ENCODE results near the gene GSTCD.

The GSTCD gene

DNA sequence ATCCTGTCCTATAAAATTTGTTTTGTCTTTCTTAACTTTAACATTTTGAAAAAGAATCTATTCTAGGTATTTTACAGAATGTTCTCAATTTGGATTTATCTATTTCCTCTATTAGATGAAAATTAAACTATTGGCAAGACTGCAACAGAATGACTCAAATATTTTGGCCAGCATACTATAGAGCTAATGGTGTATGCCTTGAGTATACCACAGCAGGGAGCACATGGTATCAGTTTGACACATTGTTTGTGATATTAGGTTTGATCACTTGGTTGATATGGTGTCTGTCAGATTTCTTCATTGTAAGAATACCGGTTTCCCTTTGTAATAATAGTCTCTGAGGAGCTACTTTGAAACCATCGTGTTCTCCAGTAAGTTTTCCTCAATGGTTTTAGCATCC is 98.9 kb downstream of the GSTCD start:
- no peaks in the 10 kb centered on the region for H3K36me3 ChIP-seq (ENCODE audit: insufficient read depth, low read length)
- no peak overlapping the region for H3K4me3 ChIP-seq (ENCODE audit: low read length)
- 95% methylated on average over 2 of the region's 2 CpGs for WGBS
- H3K27ac ChIP-seq (ENCODE audit: low read depth, low read length), result no peak overlapping the region
- no peaks in the 10 kb centered on the region for H3K27me3 ChIP-seq (ENCODE audit: insufficient read depth, low read length)
- no peak overlapping the region for H3K9ac ChIP-seq (ENCODE audit: low read depth, low read length)
- H3K9me3 ChIP-seq (ENCODE audit: insufficient read depth, low read depth, low read length), result no peaks in the 10 kb centered on the region
- H3K4me1 ChIP-seq (ENCODE audit: insufficient read depth, low read length), result no peaks in the 10 kb centered on the region

GRCh38 chr4:105808030-105808749 is 99.6 kb downstream of the GSTCD start:
- WGBS, result 88% methylated on average over 3 of the region's 3 CpGs
- H3K27me3 ChIP-seq (ENCODE audit: insufficient read depth, low read length), result no peaks in the 10 kb centered on the region
- H3K36me3 ChIP-seq (ENCODE audit: insufficient read depth, low read length), result no peaks in the 10 kb centered on the region
- H3K27ac ChIP-seq (ENCODE audit: low read depth, low read length), result no peak overlapping the region
- no peak overlapping the region for H3K4me3 ChIP-seq (ENCODE audit: low read length)
- no peak overlapping the region for H3K9ac ChIP-seq (ENCODE audit: low read depth, low read length)
- H3K4me1 ChIP-seq (ENCODE audit: insufficient read depth, low read length), result no peaks in the 10 kb centered on the region
- no peaks in the 10 kb centered on the region for H3K9me3 ChIP-seq (ENCODE audit: insufficient read depth, low read depth, low read length)

DNA sequence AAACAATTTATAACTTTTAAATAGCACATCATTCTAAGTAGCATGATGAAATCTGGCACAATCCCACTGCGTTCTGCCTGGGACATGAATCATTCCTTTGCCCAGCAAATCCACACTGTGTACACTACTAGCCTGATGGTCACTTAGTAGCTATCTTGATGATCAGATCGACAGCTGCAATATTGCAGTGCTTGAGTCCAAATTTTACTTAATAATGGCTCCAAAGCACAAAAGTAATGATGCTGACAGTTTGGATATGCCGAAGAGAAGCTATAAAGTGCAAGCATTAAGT is 100.1 kb downstream of the GSTCD start:
- no peak overlapping the region for H3K27ac ChIP-seq (ENCODE audit: low read depth, low read length)
- no peaks in the 10 kb centered on the region for H3K27me3 ChIP-seq (ENCODE audit: insufficient read depth, low read length)
- 96% methylated on average over 3 of the region's 3 CpGs for WGBS
- no peak overlapping the region for H3K4me3 ChIP-seq (ENCODE audit: low read length)
- H3K9me3 ChIP-seq (ENCODE audit: insufficient read depth, low read depth, low read length), result no peaks in the 10 kb centered on the region
- H3K9ac ChIP-seq (ENCODE audit: low read depth, low read length), result no peak overlapping the region
- H3K4me1 ChIP-seq (ENCODE audit: insufficient read depth, low read length), result no peaks in the 10 kb centered on the region
- H3K36me3 ChIP-seq (ENCODE audit: insufficient read depth, low read length), result no peaks in the 10 kb centered on the region

- Histone ChIP-seq H3K36me3 (ENCODE audit: insufficient read depth, low read length) (no peaks in the 10 kb centered on the region), H3K4me1 (ENCODE audit: insufficient read depth, low read length) (no peaks in the 10 kb centered on the region), H3K9me3 (ENCODE audit: insufficient read depth, low read depth, low read length) (no peaks in the 10 kb centered on the region), H3K4me3 (ENCODE audit: low read length) (no peak overlapping the region), H3K27me3 (ENCODE audit: insufficient read depth, low read length) (no peaks in the 10 kb centered on the region), H3K27ac (ENCODE audit: low read depth, low read length) (no peak overlapping the region), H3K9ac (ENCODE audit: low read depth, low read length) (no peak overlapping the region)
- 100% methylated on average over 1 of the region's 1 CpG for WGBS
Observed at GRCh38 chr4:105815701-105816100, 107.1 kb downstream of the GSTCD start.

DNA sequence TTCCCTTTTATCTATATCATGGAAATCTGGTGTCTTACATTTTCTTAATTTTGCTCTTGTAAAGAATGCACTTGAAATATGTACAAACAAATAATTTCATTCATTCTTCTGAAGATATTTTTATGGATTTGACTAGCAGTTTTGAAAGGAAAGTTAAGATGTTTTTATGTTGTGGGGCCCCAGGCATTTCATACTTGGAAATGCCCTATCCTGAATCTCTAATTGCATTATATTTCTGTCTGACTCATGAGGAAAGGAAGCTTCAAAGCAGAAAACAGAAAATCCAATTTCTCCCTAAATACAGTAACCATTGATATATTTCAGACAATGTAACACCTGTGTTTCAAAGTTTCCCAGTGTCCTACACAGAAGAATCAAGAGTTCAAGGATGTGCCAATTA is 113.5 kb downstream of the GSTCD start:
- no peak overlapping the region for H3K27ac ChIP-seq (ENCODE audit: low read depth, low read length)
- no peaks in the 10 kb centered on the region for H3K27me3 ChIP-seq (ENCODE audit: insufficient read depth, low read length)
- peaks cover 15% of the 10 kb centered on the region; the same call in 1 of the 2 replicates for H3K36me3 ChIP-seq (ENCODE audit: insufficient read depth, low read length)
- no peaks in the 10 kb centered on the region for H3K9me3 ChIP-seq (ENCODE audit: insufficient read depth, low read depth, low read length)
- no peaks in the 10 kb centered on the region for H3K4me1 ChIP-seq (ENCODE audit: insufficient read depth, low read length)
- no peak overlapping the region for H3K9ac ChIP-seq (ENCODE audit: low read depth, low read length)
- no peak overlapping the region for H3K4me3 ChIP-seq (ENCODE audit: low read length)

GRCh38 chr4:105828074-105828473 is 119.5 kb downstream of the GSTCD start:
- Histone ChIP-seq H3K27me3 (ENCODE audit: insufficient read depth, low read length) (no peaks in the 10 kb centered on the region), H3K4me3 (ENCODE audit: low read length) (no peak overlapping the region), H3K9ac (ENCODE audit: low read depth, low read length) (no peak overlapping the region), H3K4me1 (ENCODE audit: insufficient read depth, low read length) (no peaks in the 10 kb centered on the region), H3K27ac (ENCODE audit: low read depth, low read length) (no peak overlapping the region), H3K36me3 (ENCODE audit: insufficient read depth, low read length) (peaks cover 21% of the 10 kb centered on the region; the same call in 1 of the 2 replicates), H3K9me3 (ENCODE audit: insufficient read depth, low read depth, low read length) (no peaks in the 10 kb centered on the region)
- WGBS, result 100% methylated on average over 1 of the region's 2 CpGs

DNA sequence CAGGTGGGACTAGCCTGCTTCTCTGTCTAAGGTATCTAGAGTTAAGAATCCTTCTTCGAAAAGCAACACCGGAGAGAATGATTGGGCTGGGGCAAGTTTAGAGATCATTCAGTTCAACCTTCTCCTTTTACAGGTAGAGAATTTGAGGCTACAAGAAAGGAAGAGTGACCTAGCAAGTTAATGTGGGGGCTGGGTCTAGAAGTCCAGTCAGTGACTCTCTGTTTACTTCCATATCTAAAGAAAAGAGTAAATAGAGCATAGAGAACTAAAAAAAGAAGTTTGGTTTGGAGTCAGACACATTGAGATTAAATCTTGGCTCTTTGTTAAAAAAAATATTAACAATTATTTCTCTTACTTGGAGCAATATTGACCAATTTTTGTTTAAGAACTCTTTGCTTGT is 122.6 kb downstream of the GSTCD start:
- H3K36me3 ChIP-seq (ENCODE audit: insufficient read depth, low read length), result peaks cover 18% of the 10 kb centered on the region; the same call in 1 of the 2 replicates
- H3K27ac ChIP-seq (ENCODE audit: low read depth, low read length), result no peak overlapping the region
- H3K9ac ChIP-seq (ENCODE audit: low read depth, low read length), result no peak overlapping the region
- 97% methylated on average over 2 of the region's 2 CpGs for WGBS
- H3K4me1 ChIP-seq (ENCODE audit: insufficient read depth, low read length), result no peaks in the 10 kb centered on the region
- H3K9me3 ChIP-seq (ENCODE audit: insufficient read depth, low read depth, low read length), result no peaks in the 10 kb centered on the region
- H3K4me3 ChIP-seq (ENCODE audit: low read length), result no peak overlapping the region
- no peaks in the 10 kb centered on the region for H3K27me3 ChIP-seq (ENCODE audit: insufficient read depth, low read length)

- no peaks in the 10 kb centered on the region for H3K4me1 ChIP-seq (ENCODE audit: insufficient read depth, low read length)
- H3K36me3 ChIP-seq (ENCODE audit: insufficient read depth, low read length), result peaks cover 16% of the 10 kb centered on the region; the same call in 1 of the 2 replicates
- 97% methylated on average over 6 of the region's 6 CpGs for WGBS
- no peaks in the 10 kb centered on the region for H3K27me3 ChIP-seq (ENCODE audit: insufficient read depth, low read length)
- H3K27ac ChIP-seq (ENCODE audit: low read depth, low read length), result no peak overlapping the region
- no peak overlapping the region for H3K9ac ChIP-seq (ENCODE audit: low read depth, low read length)
- no peak overlapping the region for H3K4me3 ChIP-seq (ENCODE audit: low read length)
- H3K9me3 ChIP-seq (ENCODE audit: insufficient read depth, low read depth, low read length), result no peaks in the 10 kb centered on the region
Observed at GRCh38 chr4:105835177-105835576, 126.6 kb downstream of the GSTCD start.

DNA sequence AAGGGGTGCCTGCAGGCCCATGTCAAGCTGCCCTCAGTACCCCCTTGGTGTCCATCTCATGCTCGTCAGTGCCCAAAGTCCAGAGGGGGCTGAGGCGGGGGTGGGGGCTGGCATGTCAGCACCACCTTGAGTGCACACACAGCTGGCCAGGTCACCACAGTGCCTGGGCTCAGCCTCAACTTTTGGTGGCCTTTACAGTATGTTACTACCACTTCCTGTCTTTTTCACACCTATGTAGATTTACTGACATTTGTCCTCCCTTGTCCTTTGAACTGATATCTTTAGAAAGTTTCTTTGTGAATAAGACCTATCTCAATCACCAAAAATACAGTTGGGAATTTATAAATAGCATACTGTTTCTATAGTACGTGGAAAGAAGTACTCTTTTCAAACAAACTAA is 128.0 kb downstream of the GSTCD start:
- Histone ChIP-seq H3K9me3 (ENCODE audit: insufficient read depth, low read depth, low read length) (no peaks in the 10 kb centered on the region), H3K36me3 (ENCODE audit: insufficient read depth, low read length) (peaks cover 16% of the 10 kb centered on the region; the same call in 1 of the 2 replicates), H3K4me3 (ENCODE audit: low read length) (no peak overlapping the region), H3K27ac (ENCODE audit: low read depth, low read length) (no peak overlapping the region), H3K4me1 (ENCODE audit: insufficient read depth, low read length) (no peaks in the 10 kb centered on the region), H3K9ac (ENCODE audit: low read depth, low read length) (no peak overlapping the region), H3K27me3 (ENCODE audit: insufficient read depth, low read length) (no peaks in the 10 kb centered on the region)
- WGBS, result 91% methylated on average over 2 of the region's 3 CpGs

DNA sequence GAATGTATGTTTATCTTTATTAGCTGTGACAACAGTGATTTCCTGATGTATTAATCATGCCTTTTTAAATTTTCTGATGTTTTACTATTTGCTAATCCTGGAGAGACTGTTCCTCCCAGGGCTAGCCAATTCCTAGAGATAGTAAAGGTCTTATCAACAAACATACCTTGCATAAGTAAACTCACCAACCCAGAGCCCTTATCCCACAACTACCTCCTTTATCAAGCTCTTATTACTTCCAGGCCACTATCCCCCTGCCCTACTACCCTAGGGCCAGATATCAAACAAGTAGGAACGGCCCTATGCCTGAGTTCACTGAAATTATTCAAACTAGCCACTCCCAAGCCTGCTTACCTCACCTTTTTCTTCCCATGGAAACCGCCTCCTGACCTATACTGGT is 128.5 kb downstream of the GSTCD start:
- Histone ChIP-seq H3K27me3 (ENCODE audit: insufficient read depth, low read length) (no peaks in the 10 kb centered on the region), H3K4me1 (ENCODE audit: insufficient read depth, low read length) (no peaks in the 10 kb centered on the region), H3K36me3 (ENCODE audit: insufficient read depth, low read length) (peaks cover 17% of the 10 kb centered on the region; the same call in 1 of the 2 replicates), H3K4me3 (ENCODE audit: low read length) (no peak overlapping the region), H3K9me3 (ENCODE audit: insufficient read depth, low read depth, low read length) (no peaks in the 10 kb centered on the region), H3K27ac (ENCODE audit: low read depth, low read length) (no peak overlapping the region), H3K9ac (ENCODE audit: low read depth, low read length) (no peak overlapping the region)
- 91% methylated on average over 2 of the region's 2 CpGs for WGBS

DNA sequence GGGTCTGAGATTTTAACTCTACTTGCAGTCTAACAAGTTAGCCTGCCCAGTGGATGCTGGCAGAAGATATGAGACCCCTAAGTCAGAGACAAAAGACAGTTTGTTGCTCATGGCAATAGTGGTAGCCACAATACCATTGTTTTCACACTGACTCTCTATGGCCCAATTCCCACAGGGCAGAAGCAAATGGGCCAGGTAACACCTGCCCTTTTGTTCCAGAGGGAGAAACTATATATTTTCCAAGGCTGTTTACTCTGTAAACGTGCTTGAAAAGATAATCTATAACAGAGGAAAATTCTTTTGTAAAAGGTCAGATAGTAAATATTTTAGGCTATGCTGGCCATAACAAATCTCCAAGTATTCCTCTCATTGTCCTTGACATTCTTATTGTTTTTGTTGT is 129.5 kb downstream of the GSTCD start:
- no peak overlapping the region for H3K9ac ChIP-seq (ENCODE audit: low read depth, low read length)
- peaks cover 27% of the 10 kb centered on the region for H3K36me3 ChIP-seq (ENCODE audit: insufficient read depth, low read length)
- WGBS, result 75% methylated on average over 1 of the region's 1 CpG
- no peaks in the 10 kb centered on the region for H3K4me1 ChIP-seq (ENCODE audit: insufficient read depth, low read length)
- no peaks in the 10 kb centered on the region for H3K9me3 ChIP-seq (ENCODE audit: insufficient read depth, low read depth, low read length)
- no peak overlapping the region for H3K27ac ChIP-seq (ENCODE audit: low read depth, low read length)
- H3K4me3 ChIP-seq (ENCODE audit: low read length), result no peak overlapping the region
- H3K27me3 ChIP-seq (ENCODE audit: insufficient read depth, low read length), result no peaks in the 10 kb centered on the region
